Measurements from ENCODE around the gene BCL2L12. TPM values are rescaled to one million over a fixed set of nuclear protein-coding genes. Genes with fewer than 3 reads are reported as not detected.

Gene BCL2L12
- total RNA-seq, 2 donors from 2014 or later: 2.5 to 3.0 TPM

GRCh38 chr19:49669516-49669915 lies 3.8 kb downstream of the BCL2L12 start:
- no peak overlapping the region for H3K27ac ChIP-seq
- no peaks in the 10 kb centered on the region for H3K36me3 ChIP-seq
- H3K4me1 ChIP-seq (ENCODE audit: control insufficient read depth in 1 of 2, low read depth in 2 of 2): peaks cover 4 to 13% of the 10 kb centered on the region in 2 donors
- no peaks in the 10 kb centered on the region for H3K27me3 ChIP-seq (replicated peaks; ENCODE audit: insufficient read depth)
- ATAC-seq (ENCODE audit: insufficient number of reproducible peaks, low FRiP score, low read depth): no peak
- H3K4me3 ChIP-seq: no peak overlapping the region
- no peak for TF ChIP-seq CTCF (IDR thresholded peaks at IDR 0.05)
- no peak for DNase-seq (ENCODE audit: low spot score)
- H3K9me3 ChIP-seq: no peaks in the 10 kb centered on the region

- peak overlapping the region in 1 of 2 donors; percentile 48 for H3K27ac ChIP-seq
- peaks cover 5 to 10% of the 10 kb centered on the region in 2 donors for H3K4me1 ChIP-seq (ENCODE audit: control insufficient read depth in 1 of 2, low read depth in 2 of 2)
- H3K9me3 ChIP-seq: no peaks in the 10 kb centered on the region
- H3K27me3 ChIP-seq (replicated peaks; ENCODE audit: insufficient read depth): no peaks in the 10 kb centered on the region
- no peaks in the 10 kb centered on the region for H3K36me3 ChIP-seq
- ATAC-seq (ENCODE audit: insufficient number of reproducible peaks, low FRiP score, low read depth): no peak
- DNase-seq (ENCODE audit: low spot score): no peak
- peak overlapping the region; percentile 33 for H3K4me3 ChIP-seq
- TF ChIP-seq CTCF (IDR thresholded peaks at IDR 0.05): peak; percentile 92
Observed at GRCh38 chr19:49672131-49672919, 6.6 kb downstream of the BCL2L12 start.

- DNase-seq (ENCODE audit: low spot score): no peak
- peaks cover 24 to 46% of the 10 kb centered on the region in 2 donors for H3K4me1 ChIP-seq (ENCODE audit: control insufficient read depth in 1 of 2, low read depth in 2 of 2)
- peak overlapping the region; percentile 67 for H3K4me3 ChIP-seq
Observed at GRCh38 chr19:49676136-49676783, 10.5 kb downstream of the BCL2L12 start.

GRCh38 chr19:49676784-49677230 lies 11.1 kb downstream of the BCL2L12 start:
- H3K4me1 ChIP-seq (ENCODE audit: control insufficient read depth in 1 of 2, low read depth in 2 of 2): peaks cover 24 to 46% of the 10 kb centered on the region in 2 donors
- ATAC-seq (ENCODE audit: insufficient number of reproducible peaks, low FRiP score, low read depth): peak; percentile 87
- peak overlapping the region; percentile 87 for H3K4me3 ChIP-seq
- peak overlapping the region; percentile 90 to 93 for H3K27ac ChIP-seq
- peaks cover 5% of the 10 kb centered on the region for H3K36me3 ChIP-seq
- no peaks in the 10 kb centered on the region for H3K27me3 ChIP-seq (replicated peaks; ENCODE audit: insufficient read depth)
- peak; percentile 99 for DNase-seq (ENCODE audit: low spot score)
- H3K9me3 ChIP-seq: no peaks in the 10 kb centered on the region
- TF ChIP-seq CTCF (IDR thresholded peaks at IDR 0.05): no peak

More at GRCh38 chr19:49676136-49676783, 10.5 kb downstream of the BCL2L12 start:
- ATAC-seq (ENCODE audit: insufficient number of reproducible peaks, low FRiP score, low read depth): peak; percentile 53
- peak overlapping the region; percentile 90 to 93 for H3K27ac ChIP-seq
- no peaks in the 10 kb centered on the region for H3K27me3 ChIP-seq (replicated peaks; ENCODE audit: insufficient read depth)
- H3K9me3 ChIP-seq: no peaks in the 10 kb centered on the region
- peaks cover 2% of the 10 kb centered on the region for H3K36me3 ChIP-seq
- no peak for TF ChIP-seq CTCF (IDR thresholded peaks at IDR 0.05)

GRCh38 chr19:49677231-49677900 lies 11.6 kb downstream of the BCL2L12 start, which contains the start of gene PRMT1:
PRMT1 (plus strand) TSS chr19:49677271; CDS start chr19:49677281, 10 bp downstream.
- H3K27me3 ChIP-seq (replicated peaks; ENCODE audit: insufficient read depth): no peaks in the 10 kb centered on the region
- ATAC-seq (ENCODE audit: insufficient number of reproducible peaks, low FRiP score, low read depth): no peak
- H3K36me3 ChIP-seq: peaks cover 11% of the 10 kb centered on the region
- peak within 1 kb of the TSS; percentile 90 to 93 for H3K27ac ChIP-seq
- H3K9me3 ChIP-seq: no peaks in the 10 kb centered on the region
- peak within 1 kb of the TSS; percentile 87 for H3K4me3 ChIP-seq
- TF ChIP-seq CTCF (IDR thresholded peaks at IDR 0.05): no peak
- DNase-seq (ENCODE audit: low spot score): no peak
- H3K4me1 ChIP-seq (ENCODE audit: control insufficient read depth in 1 of 2, low read depth in 2 of 2): peaks cover 24 to 41% of the 10 kb centered on the region in 2 donors

Data from thoracic aorta (tissue), 2 donors.